ENCODE data around the gene KCNK13.
"Not testable (repeated sequence)": the region's sequence is repeated elsewhere in the genome, so short reads cannot be mapped to it uniquely, and the experiment has no call there.

Gene KCNK13

GRCh38 chr14:90061685-90062126, at the start of gene KCNK13:
Gene KCNK13 (plus strand): TSS chr14:90061994. CDS start chr14:90062206, 212 bp downstream.
- DNase-seq = peak; percentile 32

- DNase-seq = no peak
These were observed 44.4 kb upstream of the KCNK13 start for GRCh38 chr14:90017371-90017770.

- no peak for DNase-seq
These were observed 41.8 kb upstream of the KCNK13 start for GRCh38 chr14:90019824-90020523.

- no peak for DNase-seq
These were observed 38.5 kb upstream of the KCNK13 start for GRCh38 chr14:90023176-90023896.

GRCh38 chr14:90024910-90025309, 36.9 kb upstream of the KCNK13 start:
- DNase-seq = no peak

GRCh38 chr14:90026608-90027007, 35.2 kb upstream of the KCNK13 start:
- DNase-seq = not testable (repeated sequence)

GRCh38 chr14:90027842-90028241, 34.0 kb upstream of the KCNK13 start:
- DNase-seq = no peak

GRCh38 chr14:90034156-90034555, 27.6 kb upstream of the KCNK13 start:
- DNase-seq = no peak

- DNase-seq = no peak
These were observed 26.8 kb upstream of the KCNK13 start for GRCh38 chr14:90034835-90035525.

- DNase-seq = no peak
These were observed 22.4 kb upstream of the KCNK13 start for GRCh38 chr14:90039253-90040010.

- no peak for DNase-seq
These were observed 21.4 kb upstream of the KCNK13 start for GRCh38 chr14:90040411-90040810.

GRCh38 chr14:90042496-90043252, 19.1 kb upstream of the KCNK13 start:
- DNase-seq = no peak

- DNase-seq = no peak
These were observed 16.2 kb upstream of the KCNK13 start for GRCh38 chr14:90045616-90046015.

- no peak for DNase-seq
These were observed 12.4 kb upstream of the KCNK13 start for GRCh38 chr14:90049390-90049789.

GRCh38 chr14:90050271-90050670, 11.5 kb upstream of the KCNK13 start:
- no peak for DNase-seq

GRCh38 chr14:90053044-90053443, 8.8 kb upstream of the KCNK13 start:
- DNase-seq = no peak

- no peak for DNase-seq
These were observed 7.0 kb upstream of the KCNK13 start for GRCh38 chr14:90054803-90055202.

- no peak for DNase-seq
These were observed 5.0 kb upstream of the KCNK13 start for GRCh38 chr14:90056826-90057225.

- DNase-seq = no peak
These were observed 2.8 kb upstream of the KCNK13 start for GRCh38 chr14:90058876-90059458.

- DNase-seq = peak; percentile 38
These were observed 1.4 kb upstream of the KCNK13 start for GRCh38 chr14:90060312-90060964.

Measured in femur (tissue), 1 donor.